ENCODE data around the gene BTBD2.

DNA sequence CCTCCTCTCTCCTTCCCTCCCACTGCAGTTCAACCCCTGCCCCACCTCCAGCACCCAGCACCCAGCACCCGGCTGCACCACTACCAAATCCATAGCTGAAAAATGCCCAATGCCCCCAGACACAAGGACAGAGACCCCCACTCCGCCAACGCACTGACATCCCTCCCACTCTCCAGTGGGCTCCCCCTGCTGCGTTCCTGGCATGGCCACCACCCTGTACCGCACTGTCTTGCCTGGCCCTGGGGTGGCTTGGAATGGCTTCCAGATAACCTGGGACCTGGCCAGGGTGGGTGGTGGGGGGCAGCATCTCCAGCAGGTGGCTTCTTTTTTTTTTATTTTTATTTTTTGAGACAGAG, 41.3 kb upstream of the BTBD2 start:
- TF ChIP-seq, protein P1, sequence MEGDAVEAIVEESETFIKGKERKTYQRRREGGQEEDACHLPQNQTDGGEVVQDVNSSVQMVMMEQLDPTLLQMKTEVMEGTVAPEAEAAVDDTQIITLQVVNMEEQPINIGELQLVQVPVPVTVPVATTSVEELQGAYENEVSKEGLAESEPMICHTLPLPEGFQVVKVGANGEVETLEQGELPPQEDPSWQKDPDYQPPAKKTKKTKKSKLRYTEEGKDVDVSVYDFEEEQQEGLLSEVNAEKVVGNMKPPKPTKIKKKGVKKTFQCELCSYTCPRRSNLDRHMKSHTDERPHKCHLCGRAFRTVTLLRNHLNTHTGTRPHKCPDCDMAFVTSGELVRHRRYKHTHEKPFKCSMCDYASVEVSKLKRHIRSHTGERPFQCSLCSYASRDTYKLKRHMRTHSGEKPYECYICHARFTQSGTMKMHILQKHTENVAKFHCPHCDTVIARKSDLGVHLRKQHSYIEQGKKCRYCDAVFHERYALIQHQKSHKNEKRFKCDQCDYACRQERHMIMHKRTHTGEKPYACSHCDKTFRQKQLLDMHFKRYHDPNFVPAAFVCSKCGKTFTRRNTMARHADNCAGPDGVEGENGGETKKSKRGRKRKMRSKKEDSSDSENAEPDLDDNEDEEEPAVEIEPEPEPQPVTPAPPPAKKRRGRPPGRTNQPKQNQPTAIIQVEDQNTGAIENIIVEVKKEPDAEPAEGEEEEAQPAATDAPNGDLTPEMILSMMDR (IDR thresholded peaks at IDR 0.05): no peak
- TF ChIP-seq POLR2A (IDR thresholded peaks at IDR 0.05): no peak
